Calu3 (cell line): ENCODE data around the gene TMEM161B. TPM values are rescaled to one million over a fixed set of nuclear protein-coding genes. Genes with fewer than 3 reads are reported as not detected.

ENCODE experiments used
- Bru-seq: library from RNA; stranded (reverse); fragments of 400-500 nt; gene quantifications from one replicate; lab custom pipeline; 2021; lab: Mats Ljungman, UMichigan
- BruChase-seq, 2 experiments: library from RNA; stranded (reverse); fragments of 400-500 nt; gene quantifications; one replicate each; lab custom pipeline; 2021; lab: Mats Ljungman, UMichigan
- BruUV-seq: library from RNA; stranded (reverse); fragments of 400-500 nt; replicated peaks from 2 replicates; lab custom pipeline; 2021; lab: Mats Ljungman, UMichigan
- CTCF ChIA-PET: fragments of 300-600 bp; sonication (Branson Sonifier 250); formaldehyde crosslinking; loops from one replicate; lab custom pipeline; 2022; ENCODE audit warnings: antibody characterized with exemption; lab: Charles Lee
- DNase-seq: peaks from one replicate; pipeline ENCODE4 v3.0.0; 2022
- H3K27ac Mint-ChIP-seq: one replicate; pipeline ENCODE4 v1.8.0; 2022; ENCODE audit warnings: mixed read lengths; ENCODE audit not compliant: unreplicated experiment
- H3K27me3 Mint-ChIP-seq: one replicate; pipeline ENCODE4 v1.8.0; 2022; ENCODE audit warnings: mixed read lengths; ENCODE audit not compliant: unreplicated experiment
- H3K36me3 Mint-ChIP-seq: one replicate; pipeline ENCODE4 v1.8.0; 2022; ENCODE audit warnings: mild to moderate bottlenecking, moderate library complexity, mixed read lengths; ENCODE audit not compliant: insufficient read depth, unreplicated experiment
- H3K4me1 Mint-ChIP-seq: one replicate; pipeline ENCODE4 v1.8.0; 2022; ENCODE audit warnings: mild to moderate bottlenecking, low read depth, mixed read lengths; ENCODE audit not compliant: unreplicated experiment
- H3K4me3 Mint-ChIP-seq: one replicate; pipeline ENCODE4 v1.8.0; 2022; ENCODE audit warnings: mild to moderate bottlenecking, low read depth, moderate library complexity, mixed read lengths; ENCODE audit not compliant: unreplicated experiment
- H3K9me3 Mint-ChIP-seq: one replicate; pipeline ENCODE4 v1.8.0; 2022; ENCODE audit warnings: low read depth, mixed read lengths; ENCODE audit not compliant: unreplicated experiment
- intact Hi-C: fragments of 100-400 bp; cut with micrococcal nuclease; formaldehyde crosslinking; loops from one replicate; pipeline ENCODE4 v1.10.0; 2022; ENCODE audit not compliant: unreplicated experiment
- long read RNA-seq: library from polyadenylated mRNA; stranded (forward); transcript quantifications from one replicate; pipeline ENCODE4 v2.0.0, GENCODE V29; 2022
- total RNA-seq: library from RNA; stranded (reverse); gene quantifications from 2 replicates; pipeline ENCODE4 v1.2.3, GENCODE V29; 2022
- TF ChIP-seq, protein P1 (sequence below): fragments of 200-600 bp; IDR thresholded peaks from one replicate; pipeline ENCODE4 v1.8.0; 2022; ENCODE audit warnings: antibody characterized with exemption; ENCODE audit not compliant: unreplicated experiment

Gene TMEM161B
- total RNA-seq (34.1 and 35.7 TPM in 2 replicates), Bru-seq, nascent RNA (percentile 93 among the genes with signal in this experiment), BruChase-seq, experiment 1, labeled RNA remaining after a 6-hour chase (percentile 71 among the genes with signal in this experiment), BruChase-seq, experiment 2, labeled RNA remaining after a 2-hour chase (percentile 89 among the genes with signal in this experiment)
- long read RNA-seq, transcript TMEM161B-201 (12 exons, 2,594 nt): major isoform, 16 of 34 reads
- long read RNA-seq, partial matches to known transcripts: 2 of 34 reads
- long read RNA-seq, other reads (novel, unspliced or antisense): 15 of 34 reads

GRCh38 chr5:88268385-88269184 lies at the start of gene TMEM161B:
TMEM161B (minus strand) TSS chr5:88268845; CDS start chr5:88268723, 122 bp downstream.
- Mint-ChIP-seq H3K36me3 (peaks cover 46% of the 10 kb centered on the region), H3K9me3 (no peaks in the 10 kb centered on the region), H3K27ac (peak within 1 kb of the TSS; percentile 94), H3K4me1 (peaks cover 32% of the 10 kb centered on the region), H3K4me3 (peak within 1 kb of the TSS; percentile 98), H3K27me3 (no peaks in the 10 kb centered on the region)
- no TSS peak for BruUV-seq
- TF ChIP-seq, protein P1, sequence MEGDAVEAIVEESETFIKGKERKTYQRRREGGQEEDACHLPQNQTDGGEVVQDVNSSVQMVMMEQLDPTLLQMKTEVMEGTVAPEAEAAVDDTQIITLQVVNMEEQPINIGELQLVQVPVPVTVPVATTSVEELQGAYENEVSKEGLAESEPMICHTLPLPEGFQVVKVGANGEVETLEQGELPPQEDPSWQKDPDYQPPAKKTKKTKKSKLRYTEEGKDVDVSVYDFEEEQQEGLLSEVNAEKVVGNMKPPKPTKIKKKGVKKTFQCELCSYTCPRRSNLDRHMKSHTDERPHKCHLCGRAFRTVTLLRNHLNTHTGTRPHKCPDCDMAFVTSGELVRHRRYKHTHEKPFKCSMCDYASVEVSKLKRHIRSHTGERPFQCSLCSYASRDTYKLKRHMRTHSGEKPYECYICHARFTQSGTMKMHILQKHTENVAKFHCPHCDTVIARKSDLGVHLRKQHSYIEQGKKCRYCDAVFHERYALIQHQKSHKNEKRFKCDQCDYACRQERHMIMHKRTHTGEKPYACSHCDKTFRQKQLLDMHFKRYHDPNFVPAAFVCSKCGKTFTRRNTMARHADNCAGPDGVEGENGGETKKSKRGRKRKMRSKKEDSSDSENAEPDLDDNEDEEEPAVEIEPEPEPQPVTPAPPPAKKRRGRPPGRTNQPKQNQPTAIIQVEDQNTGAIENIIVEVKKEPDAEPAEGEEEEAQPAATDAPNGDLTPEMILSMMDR: no peak
- CTCF ChIA-PET: interaction anchor here (0.8 to 1.2 kb wide), 2 partner anchors 392 to 422 kb away, joined by 3 to 4 read pairs; no protein-coding TSS in a partner anchor
- intact Hi-C loops: loop anchor here (2.0 to 10.0 kb wide), 3 partner anchors 126 to 484 kb away; no protein-coding TSS in a partner anchor
- peak; percentile 95 for DNase-seq

DNA sequence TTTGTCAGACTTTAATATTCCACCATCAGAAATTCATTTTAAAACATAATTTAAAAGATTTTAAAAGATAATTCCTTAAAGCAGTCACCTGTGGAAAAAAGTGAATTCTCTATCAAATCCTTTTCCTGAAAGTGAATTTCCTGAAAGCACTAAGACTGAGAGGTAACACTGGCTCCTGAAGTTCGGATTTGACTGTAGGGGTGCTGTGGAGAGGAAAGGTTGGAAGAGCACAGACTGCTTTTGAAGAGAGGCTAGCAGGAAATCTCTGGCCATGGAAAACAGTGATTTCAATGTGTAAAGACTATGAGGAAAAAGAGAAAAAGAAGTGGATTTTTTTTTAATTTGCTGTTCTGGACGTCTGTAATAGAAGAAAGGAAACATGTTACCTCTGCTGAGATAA lies 35.7 kb upstream of the TMEM161B start:
- H3K27me3 Mint-ChIP-seq: no peaks in the 10 kb centered on the region
- no peak overlapping the region for H3K4me3 Mint-ChIP-seq
- H3K9me3 Mint-ChIP-seq: peaks cover 15% of the 10 kb centered on the region
- TF ChIP-seq, protein P1: no peak
- BruUV-seq: no TSS peak
- no peaks in the 10 kb centered on the region for H3K4me1 Mint-ChIP-seq
- no peak for DNase-seq
- CTCF ChIA-PET: no interaction called here
- no peak overlapping the region for H3K27ac Mint-ChIP-seq
- no peaks in the 10 kb centered on the region for H3K36me3 Mint-ChIP-seq
- intact Hi-C loops: no loop called here

- H3K4me1 Mint-ChIP-seq: no peaks in the 10 kb centered on the region
- BruUV-seq: no TSS peak
- CTCF ChIA-PET: no interaction called here
Observed at GRCh38 chr5:88298425-88298824, 29.8 kb upstream of the TMEM161B start.

DNA sequence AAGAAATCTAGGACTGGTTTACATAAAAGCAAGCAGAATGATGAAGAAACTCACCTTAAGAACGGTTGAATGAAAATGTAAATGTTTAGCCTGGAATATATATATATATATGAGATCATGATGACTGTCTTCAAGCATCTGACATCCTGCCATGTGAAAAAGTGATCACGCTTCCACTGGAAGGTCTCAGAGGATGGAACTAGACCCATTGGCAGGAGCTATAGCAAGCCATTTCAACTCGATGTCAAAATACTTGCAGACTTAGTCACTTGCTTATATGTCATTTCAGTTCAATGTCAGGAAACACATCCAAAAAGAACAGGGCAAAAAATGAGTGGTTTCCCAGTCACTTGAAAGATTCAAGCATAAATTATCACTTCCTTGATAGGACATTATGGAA lies 22.2 kb upstream of the TMEM161B start:
- Mint-ChIP-seq H3K4me3 (no peak overlapping the region), H3K9me3 (no peaks in the 10 kb centered on the region), H3K4me1 (no peaks in the 10 kb centered on the region), H3K36me3 (peaks cover 9% of the 10 kb centered on the region), H3K27me3 (no peaks in the 10 kb centered on the region), H3K27ac (no peak overlapping the region)
- intact Hi-C loops: no loop called here
- TF ChIP-seq, protein P1: no peak
- CTCF ChIA-PET: no interaction called here
- DNase-seq: no peak
- BruUV-seq: no TSS peak

More at GRCh38 chr5:88298425-88298824, 29.8 kb upstream of the TMEM161B start:
- Mint-ChIP-seq H3K27ac (no peak overlapping the region), H3K27me3 (no peaks in the 10 kb centered on the region), H3K4me3 (no peak overlapping the region), H3K36me3 (no peaks in the 10 kb centered on the region), H3K9me3 (no peaks in the 10 kb centered on the region)
- intact Hi-C loops: no loop called here
- DNase-seq: no peak
- TF ChIP-seq, protein P1: no peak
